Measurements from ENCODE around the gene CARD16. TPM values are rescaled to one million over a fixed set of nuclear protein-coding genes. Genes with fewer than 3 reads are reported as not detected.
"Not testable (repeated sequence)": the region's sequence is repeated elsewhere in the genome, so short reads cannot be mapped to it uniquely, and the experiment has no call there.

CARD16 gene
- total RNA-seq = 1 to 10 TPM; 5.9 to 9.2 TPM

GRCh38 chr11:105044557-105045524, at the start of gene CARD16:
Gene CARD16 (minus strand): TSS chr11:105045335. CDS start chr11:105045297, 38 bp downstream.
- CTCF ChIA-PET = interaction anchor here (0.5 kb wide), 1 partner anchor 42 kb away, joined by 3 read pairs; no protein-coding TSS in a partner anchor
- POLR2A ChIA-PET = not testable (repeated sequence)

- CTCF ChIA-PET = no interaction called here
- POLR2A ChIA-PET = no interaction called here
Measured at GRCh38 chr11:105092256-105093239, 47.4 kb upstream of the CARD16 start.

- ChIA-PET POLR2A (no interaction called here), CTCF (no interaction called here)
Measured at GRCh38 chr11:105081412-105082150, 36.4 kb upstream of the CARD16 start.

GRCh38 chr11:105080171-105080906, 35.2 kb upstream of the CARD16 start:
- CTCF ChIA-PET, POLR2A ChIA-PET: not testable (repeated sequence)

- ChIA-PET POLR2A (interaction anchor here (0.7 kb wide), 1 partner anchor 23 kb away, joined by 3 read pairs; no protein-coding TSS in a partner anchor), CTCF (no interaction called here)
Measured at GRCh38 chr11:105078283-105078682, 33.1 kb upstream of the CARD16 start.

- POLR2A ChIA-PET, CTCF ChIA-PET: not testable (repeated sequence)
Measured at GRCh38 chr11:105077141-105077790, 32.1 kb upstream of the CARD16 start.

GRCh38 chr11:105074166-105074530, 29.0 kb upstream of the CARD16 start:
- ChIA-PET CTCF (no interaction called here), POLR2A (no interaction called here)

GRCh38 chr11:105073456-105074165, 28.5 kb upstream of the CARD16 start:
- ChIA-PET CTCF (no interaction called here), POLR2A (no interaction called here)

GRCh38 chr11:105072080-105072479, 26.9 kb upstream of the CARD16 start:
- POLR2A ChIA-PET, CTCF ChIA-PET: not testable (repeated sequence)

GRCh38 chr11:105071089-105071732, 26.1 kb upstream of the CARD16 start:
- POLR2A ChIA-PET = no interaction called here

GRCh38 chr11:105070306-105070705, 25.2 kb upstream of the CARD16 start:
- CTCF ChIA-PET = no interaction called here
- POLR2A ChIA-PET = no interaction called here

More at GRCh38 chr11:105071089-105071732, 26.1 kb upstream of the CARD16 start:
- CTCF ChIA-PET = no interaction called here

- CTCF ChIA-PET, POLR2A ChIA-PET: not testable (repeated sequence)
Measured at GRCh38 chr11:105069749-105070148, 24.6 kb upstream of the CARD16 start.

GRCh38 chr11:105063245-105063941, 18.3 kb upstream of the CARD16 start:
- CTCF ChIA-PET = not testable (repeated sequence)

GRCh38 chr11:105057432-105057831, 12.3 kb upstream of the CARD16 start:
- POLR2A ChIA-PET = no interaction called here
- CTCF ChIA-PET = no interaction called here

More at GRCh38 chr11:105063245-105063941, 18.3 kb upstream of the CARD16 start:
- POLR2A ChIA-PET = not testable (repeated sequence)

- POLR2A ChIA-PET = no interaction called here
Measured at GRCh38 chr11:105056446-105056845, 11.3 kb upstream of the CARD16 start.

GRCh38 chr11:105054723-105055493, 9.8 kb upstream of the CARD16 start:
- CTCF ChIA-PET = no interaction called here
- POLR2A ChIA-PET = no interaction called here

More at GRCh38 chr11:105056446-105056845, 11.3 kb upstream of the CARD16 start:
- CTCF ChIA-PET = no interaction called here

Measured in activated CD8-positive, alpha-beta memory T cell treated with anti-CD3 and anti-CD28 coated beads for 36 hours (primary cell).